ENCODE results near the gene FNIP2.
"Not testable (repeated sequence)": the region's sequence is repeated elsewhere in the genome, so short reads cannot be mapped to it uniquely, and the experiment has no call there.

FNIP2 gene

GRCh38 chr4:158870626-158871334 is 102.0 kb downstream of the FNIP2 start:
- no peak for DNase-seq (ENCODE audit: low spot score)

GRCh38 chr4:158871335-158871724 is 102.5 kb downstream of the FNIP2 start:
- no peak for DNase-seq (ENCODE audit: low spot score)

- DNase-seq (ENCODE audit: low spot score): no peak
Measured at GRCh38 chr4:158873795-158874401, 105.1 kb downstream of the FNIP2 start.

GRCh38 chr4:158875026-158875425 is 106.2 kb downstream of the FNIP2 start:
- DNase-seq (ENCODE audit: low spot score): no peak

- DNase-seq (ENCODE audit: low spot score): no peak
Measured at GRCh38 chr4:158875455-158875854, 106.6 kb downstream of the FNIP2 start.

GRCh38 chr4:158877069-158877468 is 108.2 kb downstream of the FNIP2 start:
- DNase-seq (ENCODE audit: low spot score): no peak

- not testable (repeated sequence) for DNase-seq (ENCODE audit: low spot score)
Measured at GRCh38 chr4:158882142-158882541, 113.3 kb downstream of the FNIP2 start.

- no peak for DNase-seq (ENCODE audit: low spot score)
Measured at GRCh38 chr4:158884280-158884679, 115.5 kb downstream of the FNIP2 start.

GRCh38 chr4:158885564-158885963 is 116.7 kb downstream of the FNIP2 start:
- DNase-seq (ENCODE audit: low spot score): no peak

GRCh38 chr4:158890294-158890693 is 121.5 kb downstream of the FNIP2 start:
- DNase-seq (ENCODE audit: low spot score): no peak

GRCh38 chr4:158891256-158891655 is 122.4 kb downstream of the FNIP2 start:
- DNase-seq (ENCODE audit: low spot score): no peak

GRCh38 chr4:158894826-158895225 is 126.0 kb downstream of the FNIP2 start:
- no peak for DNase-seq (ENCODE audit: low spot score)

GRCh38 chr4:158895797-158896576 is 127.2 kb downstream of the FNIP2 start:
- DNase-seq (ENCODE audit: low spot score): peak; percentile 27

GRCh38 chr4:158896577-158897238 is 127.9 kb downstream of the FNIP2 start:
- DNase-seq (ENCODE audit: low spot score): peak; percentile 34

- not testable (repeated sequence) for DNase-seq (ENCODE audit: low spot score)
Measured at GRCh38 chr4:158900408-158900807, 131.6 kb downstream of the FNIP2 start.

- not testable (repeated sequence) for DNase-seq (ENCODE audit: low spot score)
Measured at GRCh38 chr4:158902280-158903078, 133.7 kb downstream of the FNIP2 start.

- DNase-seq (ENCODE audit: low spot score): no peak
Measured at GRCh38 chr4:158903079-158903456, 134.2 kb downstream of the FNIP2 start.

- no peak for DNase-seq (ENCODE audit: low spot score)
Measured at GRCh38 chr4:158903472-158904043, 134.7 kb downstream of the FNIP2 start.

- DNase-seq (ENCODE audit: low spot score): no peak
Measured at GRCh38 chr4:158904815-158905214, 136.0 kb downstream of the FNIP2 start.

- no peak for DNase-seq (ENCODE audit: low spot score)
Measured at GRCh38 chr4:158906073-158906472, 137.2 kb downstream of the FNIP2 start.

- no peak for DNase-seq (ENCODE audit: low spot score)
Measured at GRCh38 chr4:158912390-158912789, 143.6 kb downstream of the FNIP2 start.

All from COLO829 (cell line).